Common myeloid progenitor, CD34-positive (primary cell): ENCODE data around the gene FAM83G.

Experiments used
- CTCF ChIA-PET: fragments of 350-600 bp; sonication (Branson Sonifier 250); formaldehyde crosslinking; loops from one replicate; lab custom pipeline; 2021; ENCODE audit warnings: antibody characterized with exemption; lab: Charles Lee
- POLR2A ChIA-PET: fragments of 350-600 bp; sonication (Branson Sonifier 250); formaldehyde crosslinking; loops from one replicate; lab custom pipeline; 2021; ENCODE audit warnings: antibody characterized with exemption; lab: Charles Lee
- DNase-seq, 3 donors: peaks; one replicate each; pipeline versions ENCODE4 v3.0.0 to v3.0.0-alpha.2; 2013
- H3K27ac ChIP-seq, 2 experiments: 1 replicate in 1 of 2; 2 replicates in 1 of 2; pipeline ENCODE4 v1.7.0; 2013; ENCODE audit warnings: inconsistent platforms in 2 of 2, low read length in 2 of 2, mild to moderate bottlenecking in 2 of 2, low read depth in 1 of 2, moderate library complexity in 1 of 2; ENCODE audit not compliant: severe bottlenecking in 2 of 2, insufficient read depth in 1 of 2, poor library complexity in 1 of 2
- H3K27me3 ChIP-seq, 5 experiments: replicated peaks in 2 of 5; 1 replicate in 3 of 5; 2 replicates in 2 of 5; pipeline versions ENCODE4 v1.6.1 to v1.7.0; 2013; ENCODE audit warnings: low read length in 4 of 5, mild to moderate bottlenecking in 2 of 5, moderate library complexity in 2 of 5, inconsistent platforms in 1 of 5; ENCODE audit not compliant: insufficient read depth in 5 of 5, control insufficient read depth in 4 of 5
- H3K36me3 ChIP-seq, 4 experiments: 1 replicate in 2 of 4; 2 replicates in 2 of 4; pipeline versions ENCODE4 v1.6.1 to v1.7.0; 2013; ENCODE audit warnings: low read length in 3 of 4, control low read depth in 1 of 4, mild to moderate bottlenecking in 1 of 4; ENCODE audit not compliant: control insufficient read depth in 4 of 4, insufficient read depth in 4 of 4
- H3K4me1 ChIP-seq, 4 experiments: 1 replicate in 3 of 4; 2 replicates in 1 of 4; pipeline versions ENCODE4 v1.6.1 to v1.7.1; 2013; ENCODE audit warnings: low read length in 3 of 4, mild to moderate bottlenecking in 3 of 4, control low read depth in 1 of 4, inconsistent platforms in 1 of 4, moderate library complexity in 1 of 4; ENCODE audit not compliant: control insufficient read depth in 4 of 4, insufficient read depth in 4 of 4; ENCODE audit errors: control extremely low read depth in 1 of 4
- H3K4me3 ChIP-seq, 7 experiments: 1 replicate in 4 of 7; 2 replicates in 3 of 7; pipeline versions ENCODE4 v1.5.1 to v1.7.0; 2013; ENCODE audit warnings: mild to moderate bottlenecking in 7 of 7, low read length in 6 of 7, moderate library complexity in 6 of 7, inconsistent platforms in 2 of 7, low read depth in 2 of 7, control low read depth in 1 of 7; ENCODE audit not compliant: insufficient read depth in 4 of 7, control insufficient read depth in 1 of 7; ENCODE audit errors: extremely low read depth in 1 of 7
- H3K9me3 ChIP-seq, 5 experiments: 1 replicate in 4 of 5; 2 replicates in 1 of 5; pipeline versions ENCODE4 v1.6.1 to v1.7.1; 2013; ENCODE audit warnings: low read length in 4 of 5, mild to moderate bottlenecking in 2 of 5, inconsistent platforms in 1 of 5, low read depth in 1 of 5, moderate library complexity in 1 of 5; ENCODE audit not compliant: control insufficient read depth in 4 of 5, insufficient read depth in 2 of 5; ENCODE audit errors: control extremely low read depth in 1 of 5
- WGBS: methylation state at CpG from one replicate; pipeline ENCODE4 v1.1.5; 2013; ENCODE audit not compliant: insufficient coverage; 5-methylcytosine and 5-hydroxymethylcytosine counted together

Gene FAM83G

DNA sequence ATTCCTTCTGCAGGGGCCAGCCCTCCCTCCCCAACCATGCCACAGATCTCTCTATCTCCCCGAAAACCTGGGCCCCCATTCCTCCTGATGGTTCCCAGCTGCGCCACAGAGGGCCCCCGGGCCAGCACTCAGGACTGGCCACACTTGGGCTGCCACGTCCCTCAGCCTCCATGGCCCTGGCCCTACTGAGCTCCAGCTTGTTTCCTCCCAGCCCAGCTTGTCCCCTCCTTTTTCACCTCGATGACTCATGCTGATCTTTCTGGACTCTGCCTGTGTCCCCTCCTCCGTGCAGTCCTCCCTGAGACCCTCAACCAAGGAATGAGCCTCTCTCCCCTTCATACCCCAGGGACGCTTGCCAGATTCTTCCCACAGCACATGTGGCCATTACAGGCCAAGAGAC is 10.9 kb upstream of the FAM83G start:
- Histone ChIP-seq H3K27ac (no peak overlapping the region), H3K9me3 (no peaks in the 10 kb centered on the region), H3K4me1 (no peaks in the 10 kb centered on the region), H3K36me3 (no peaks in the 10 kb centered on the region), H3K27me3 (no peaks in the 10 kb centered on the region), H3K4me3 (no peak overlapping the region)
- WGBS: 91% methylated on average over 4 of the region's 7 CpGs
- ChIA-PET CTCF (interaction anchor here (1.2 to 2.7 kb wide), 2 partner anchors 54 to 57 kb away, joined by 3 to 12 read pairs; no protein-coding TSS in a partner anchor), POLR2A (no interaction called here)
- DNase-seq: no peak

DNA sequence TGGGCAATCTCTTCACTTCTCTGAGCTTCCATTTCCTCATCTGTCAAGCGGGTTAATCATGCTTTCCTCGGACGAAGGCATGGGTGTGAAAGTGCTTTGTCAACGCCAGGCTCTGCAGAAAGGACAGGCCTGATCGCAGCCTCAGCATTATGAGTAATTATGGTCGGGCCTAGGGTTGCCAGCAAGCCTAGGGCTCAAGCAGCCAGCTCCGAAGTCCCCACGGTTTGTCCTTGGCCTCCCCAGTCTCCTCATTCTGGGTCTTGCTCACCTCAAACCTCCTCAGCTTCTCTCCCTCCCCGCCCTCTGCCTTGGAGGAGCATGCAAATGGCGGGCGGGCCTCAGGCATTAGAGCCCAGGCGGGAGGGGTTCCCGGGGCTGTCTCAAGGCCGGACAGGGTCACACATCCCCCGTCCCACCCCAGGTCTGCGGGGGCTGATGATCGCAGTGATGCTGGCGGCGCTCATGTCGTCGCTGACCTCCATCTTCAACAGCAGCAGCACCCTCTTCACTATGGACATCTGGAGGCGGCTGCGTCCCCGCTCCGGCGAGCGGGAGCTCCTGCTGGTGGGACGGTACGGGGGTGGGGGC is 10.2 kb upstream of the FAM83G start:
- no peak overlapping the region for H3K4me3 ChIP-seq
- H3K27me3 ChIP-seq: no peaks in the 10 kb centered on the region
- no peaks in the 10 kb centered on the region for H3K4me1 ChIP-seq
- no peak overlapping the region for H3K27ac ChIP-seq
- H3K36me3 ChIP-seq: no peaks in the 10 kb centered on the region
- no peaks in the 10 kb centered on the region for H3K9me3 ChIP-seq
- POLR2A ChIA-PET: no interaction called here
- DNase-seq: no peak
- CTCF ChIA-PET: interaction anchor here (1.2 to 2.7 kb wide), 2 partner anchors 54 to 57 kb away, joined by 3 to 12 read pairs; no protein-coding TSS in a partner anchor
- 90% methylated on average over 14 of the region's 29 CpGs for WGBS

DNA sequence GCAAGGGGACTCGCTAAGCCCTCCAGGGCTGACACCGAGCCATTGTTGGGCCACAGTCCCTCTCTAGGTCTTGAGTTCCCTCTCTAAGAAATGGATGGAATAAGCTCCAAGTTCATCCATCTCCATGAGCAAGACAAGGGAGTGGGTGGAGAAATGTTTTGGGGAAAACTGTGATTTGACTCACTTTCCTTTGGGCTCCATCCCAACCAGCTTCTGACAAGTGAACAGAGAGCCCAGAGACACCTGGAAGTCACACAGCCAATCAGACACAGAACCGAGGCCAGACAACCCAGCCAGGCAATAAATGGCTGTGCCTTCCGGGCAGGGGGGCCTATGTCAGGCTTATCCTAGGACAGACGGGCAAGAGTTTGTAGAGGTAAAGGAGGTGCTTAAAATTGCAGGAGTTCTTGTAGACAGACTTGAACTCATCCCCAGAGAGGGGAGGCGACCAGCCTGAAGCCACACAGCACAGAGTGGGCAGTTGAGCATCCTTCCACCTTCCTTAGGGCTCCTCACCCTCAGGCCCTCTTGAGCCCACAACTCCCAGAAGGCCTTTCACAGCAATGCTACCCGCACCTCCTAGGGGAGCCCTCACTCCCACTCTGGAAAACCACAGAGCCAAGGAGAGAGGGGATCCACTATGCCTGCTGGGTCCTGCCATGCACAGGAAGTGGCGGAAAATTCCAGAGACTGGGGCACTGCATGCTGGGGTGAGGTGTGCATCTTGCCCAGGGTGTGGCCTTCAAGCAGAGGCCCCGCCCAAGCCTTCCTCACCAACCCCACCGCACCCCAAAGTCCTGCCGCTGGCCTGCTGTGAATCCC is 9.5 kb upstream of the FAM83G start:
- no peaks in the 10 kb centered on the region for H3K9me3 ChIP-seq
- whole genome bisulfite sequencing: 88% methylated on average over 8 of the region's 11 CpGs
- H3K4me3 ChIP-seq: no peak overlapping the region
- POLR2A ChIA-PET: no interaction called here
- DNase-seq: no peak
- no peaks in the 10 kb centered on the region for H3K27me3 ChIP-seq
- H3K4me1 ChIP-seq: no peaks in the 10 kb centered on the region
- H3K36me3 ChIP-seq: no peaks in the 10 kb centered on the region
- no peak overlapping the region for H3K27ac ChIP-seq
- CTCF ChIA-PET: interaction anchor here (2.7 kb wide), 1 partner anchor 53 kb away, joined by 12 read pairs; no protein-coding TSS in a partner anchor

DNA sequence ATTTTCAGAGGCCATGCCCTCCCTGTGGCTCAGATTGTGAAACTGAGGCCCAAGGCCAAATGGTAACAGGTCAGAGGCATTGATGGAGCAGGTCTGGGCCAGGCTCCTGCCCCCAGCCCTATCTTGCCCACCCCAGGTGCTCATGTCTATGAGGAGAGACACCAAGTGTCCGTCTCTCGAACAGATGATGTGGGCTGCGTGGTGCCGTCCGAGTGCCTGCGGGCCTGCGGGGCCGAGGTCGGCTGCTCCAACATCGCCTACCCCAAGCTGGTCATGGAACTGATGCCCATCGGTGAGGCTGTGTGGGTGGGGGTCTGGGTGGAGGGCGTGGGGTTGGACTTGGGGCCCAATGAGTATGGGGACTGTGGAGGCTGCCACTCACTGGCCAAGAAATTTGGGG is 8.7 kb upstream of the FAM83G start:
- DNase-seq: no peak
- 98% methylated on average over 11 of the region's 12 CpGs for WGBS
- Histone ChIP-seq H3K4me1 (no peaks in the 10 kb centered on the region), H3K27ac (no peak overlapping the region), H3K9me3 (no peaks in the 10 kb centered on the region), H3K4me3 (no peak overlapping the region), H3K36me3 (no peaks in the 10 kb centered on the region), H3K27me3 (no peaks in the 10 kb centered on the region)
- CTCF ChIA-PET: interaction anchor here (2.7 kb wide), 1 partner anchor 52 kb away, joined by 12 read pairs; no protein-coding TSS in a partner anchor
- POLR2A ChIA-PET: no interaction called here

DNA sequence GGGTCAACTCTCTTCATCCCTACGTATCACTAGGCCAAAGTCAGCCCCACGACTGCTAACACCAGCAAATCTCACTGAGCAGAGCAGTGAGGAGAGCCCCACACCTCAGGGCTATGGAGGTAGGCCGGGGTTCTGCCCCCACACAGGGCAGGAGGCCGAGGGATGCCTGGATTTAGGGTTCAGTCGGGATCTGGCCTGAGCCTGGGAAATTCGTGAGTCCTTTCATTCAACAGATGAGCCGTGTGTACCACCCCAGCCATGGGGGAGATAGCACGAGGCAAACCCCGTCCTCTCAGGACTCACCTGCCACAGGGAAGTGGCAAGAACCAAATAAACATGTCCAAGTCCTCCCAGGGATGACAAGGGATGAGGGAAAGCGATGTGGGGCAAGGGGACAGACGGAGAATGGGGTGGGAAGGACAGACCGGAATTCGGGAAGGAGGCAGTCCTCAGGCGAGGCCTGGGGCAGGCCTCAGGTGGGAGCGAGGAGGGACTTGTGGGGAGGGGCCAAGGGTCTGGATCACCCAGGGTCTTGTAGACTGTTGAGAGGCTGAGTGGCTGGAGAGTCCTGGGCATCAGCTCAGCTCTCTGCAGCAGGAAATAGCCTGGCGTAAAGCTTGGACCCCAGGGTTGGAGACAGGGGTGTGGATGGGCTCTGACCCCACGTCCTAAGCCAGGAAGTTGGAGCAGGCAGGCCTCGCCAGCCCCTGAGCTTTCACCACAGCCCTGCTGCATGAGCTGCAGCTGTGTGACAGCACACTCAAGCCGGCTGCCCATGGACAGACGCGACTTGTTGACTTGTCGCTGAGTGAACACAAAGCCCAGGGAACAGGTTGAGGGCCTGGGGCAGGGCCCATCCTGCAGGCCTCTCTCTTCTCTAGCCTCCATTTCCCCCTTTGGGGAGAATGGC is 7.9 kb upstream of the FAM83G start:
- ChIA-PET CTCF (interaction anchor here (1.6 to 2.7 kb wide), 2 partner anchors 10 to 51 kb away, joined by 7 to 12 read pairs; no protein-coding TSS in a partner anchor), POLR2A (no interaction called here)
- no peaks in the 10 kb centered on the region for H3K9me3 ChIP-seq
- 96% methylated on average over 15 of the region's 22 CpGs for WGBS
- H3K27ac ChIP-seq: no peak overlapping the region
- H3K27me3 ChIP-seq: no peaks in the 10 kb centered on the region
- no peaks in the 10 kb centered on the region for H3K36me3 ChIP-seq
- H3K4me3 ChIP-seq: no peak overlapping the region
- no peaks in the 10 kb centered on the region for H3K4me1 ChIP-seq
- DNase-seq: no peak

DNA sequence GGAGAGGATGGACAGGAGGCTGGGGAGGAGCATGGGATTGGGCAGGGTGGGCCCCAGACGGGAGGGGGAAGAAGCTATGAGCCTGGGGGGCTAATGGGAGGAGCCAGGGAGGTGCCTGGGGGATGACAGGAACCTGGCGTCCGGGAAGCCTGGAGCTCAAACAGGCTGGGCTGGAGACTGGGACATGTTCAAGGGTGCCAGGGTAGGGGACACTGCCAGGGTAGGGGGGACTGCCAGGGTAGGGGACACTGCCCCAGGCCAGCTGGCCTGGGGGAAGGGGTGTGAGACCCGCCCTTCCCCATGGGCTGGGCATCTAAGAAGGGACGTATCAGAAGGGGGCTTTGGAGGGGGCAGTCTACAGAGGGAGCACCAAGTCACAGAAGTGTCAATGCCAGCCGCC is 7.0 kb upstream of the FAM83G start:
- Histone ChIP-seq H3K27ac (no peak overlapping the region), H3K9me3 (no peaks in the 10 kb centered on the region), H3K4me3 (no peak overlapping the region), H3K27me3 (no peaks in the 10 kb centered on the region), H3K4me1 (no peaks in the 10 kb centered on the region), H3K36me3 (no peaks in the 10 kb centered on the region)
- CTCF ChIA-PET: interaction anchor here (1.6 kb wide), 1 partner anchor 11 kb away, joined by 7 read pairs; no protein-coding TSS in a partner anchor
- WGBS: 97% methylated on average over 6 of the region's 6 CpGs
- POLR2A ChIA-PET: no interaction called here
- no peak for DNase-seq
